CD4-positive, alpha-beta T cell treated with Interleukin-12 subunit alpha and Interleukin-12 subunit beta, for 1 hour (primary cell): ENCODE results near the gene AGRN.
A peak's percentile ranks its signal among the peaks of the same experiment; 100 is the strongest.
"Not testable (repeated sequence)": the region's sequence is repeated elsewhere in the genome, so short reads cannot be mapped to it uniquely, and the experiment has no call there.

Source experiments
- DNase-seq: peaks from one replicate; pipeline ENCODE4 v3.0.0-alpha.2; 2020

AGRN gene

GRCh38 chr1:1020000-1020404 lies at the start of gene AGRN:
Gene AGRN, plus strand, starts transcription at chr1:1020120. Its CDS starts 53 bp downstream, at chr1:1020173.
- DNase-seq = no peak

GRCh38 chr1:970242-970972 lies 49.5 kb upstream of the AGRN start:
- DNase-seq = no peak

- no peak for DNase-seq
Observed at GRCh38 chr1:970973-971730, 48.8 kb upstream of the AGRN start.

GRCh38 chr1:971751-972506 lies 48.0 kb upstream of the AGRN start:
- no peak for DNase-seq

- DNase-seq = no peak
Observed at GRCh38 chr1:972726-973458, 47.0 kb upstream of the AGRN start.

GRCh38 chr1:973459-974292 lies 46.2 kb upstream of the AGRN start:
- DNase-seq = no peak

GRCh38 chr1:974293-974640 lies 45.7 kb upstream of the AGRN start:
- no peak for DNase-seq

GRCh38 chr1:974687-975328 lies 45.1 kb upstream of the AGRN start:
- DNase-seq = no peak

GRCh38 chr1:975365-975764 lies 44.6 kb upstream of the AGRN start:
- no peak for DNase-seq

GRCh38 chr1:975896-976683 lies 43.8 kb upstream of the AGRN start:
- peak; percentile 76 for DNase-seq

GRCh38 chr1:976791-977190 lies 43.1 kb upstream of the AGRN start:
- not testable (repeated sequence) for DNase-seq

GRCh38 chr1:978069-978834 lies 41.7 kb upstream of the AGRN start:
- DNase-seq = no peak

GRCh38 chr1:978835-979743 lies 40.8 kb upstream of the AGRN start:
- no peak for DNase-seq

GRCh38 chr1:979744-980072 lies 40.2 kb upstream of the AGRN start:
- no peak for DNase-seq

GRCh38 chr1:980137-980571 lies 39.8 kb upstream of the AGRN start:
- DNase-seq = no peak

GRCh38 chr1:980602-981395 lies 39.1 kb upstream of the AGRN start:
- no peak for DNase-seq

GRCh38 chr1:981491-981954 lies 38.4 kb upstream of the AGRN start:
- no peak for DNase-seq
